DOHH2 (cell line): Measurements from ENCODE around the gene C22orf42.

Source experiments
- CTCF ChIP-seq: fragments of 200-600 bp; sonication (generic); IDR thresholded peaks from one replicate; pipeline ENCODE4 v1.5.1; 2014; ENCODE audit warnings: antibody characterized with exemption, mild to moderate bottlenecking, low read depth, low read length; ENCODE audit not compliant: poor library complexity, severe bottlenecking
- EZH2phosphoT487 ChIP-seq: fragments of 200-600 bp; sonication (generic); IDR thresholded peaks from 2 replicates; pipeline ENCODE4 v1.6.1; 2017; ENCODE audit warnings: borderline replicate concordance, mild to moderate bottlenecking, antibody characterized with exemption, low read length, moderate library complexity, mixed read lengths

GRCh38 chr22:32132783-32133182 is 26.3 kb downstream of the C22orf42 start:
- no peak for TF ChIP-seq CTCF
- TF ChIP-seq EZH2phosphoT487, result no peak
